Thoracic aorta endothelial cell (primary cell): ENCODE measurements around the gene RRAGD. TPM values are rescaled to one million over a fixed set of nuclear protein-coding genes. Genes with fewer than 3 reads are reported as not detected.

Source experiments
- total RNA-seq: library from RNA; depleted of rRNA; stranded (reverse); fragments of >200 nt; gene quantifications from 2 replicates; pipeline ENCODE4 v1.2.3, GENCODE V29; 2012

RRAGD gene, protein sequence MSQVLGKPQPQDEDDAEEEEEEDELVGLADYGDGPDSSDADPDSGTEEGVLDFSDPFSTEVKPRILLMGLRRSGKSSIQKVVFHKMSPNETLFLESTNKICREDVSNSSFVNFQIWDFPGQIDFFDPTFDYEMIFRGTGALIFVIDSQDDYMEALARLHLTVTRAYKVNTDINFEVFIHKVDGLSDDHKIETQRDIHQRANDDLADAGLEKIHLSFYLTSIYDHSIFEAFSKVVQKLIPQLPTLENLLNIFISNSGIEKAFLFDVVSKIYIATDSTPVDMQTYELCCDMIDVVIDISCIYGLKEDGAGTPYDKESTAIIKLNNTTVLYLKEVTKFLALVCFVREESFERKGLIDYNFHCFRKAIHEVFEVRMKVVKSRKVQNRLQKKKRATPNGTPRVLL
- total RNA-seq, result 0.27 and 1.1 TPM in 2 replicates

DNA sequence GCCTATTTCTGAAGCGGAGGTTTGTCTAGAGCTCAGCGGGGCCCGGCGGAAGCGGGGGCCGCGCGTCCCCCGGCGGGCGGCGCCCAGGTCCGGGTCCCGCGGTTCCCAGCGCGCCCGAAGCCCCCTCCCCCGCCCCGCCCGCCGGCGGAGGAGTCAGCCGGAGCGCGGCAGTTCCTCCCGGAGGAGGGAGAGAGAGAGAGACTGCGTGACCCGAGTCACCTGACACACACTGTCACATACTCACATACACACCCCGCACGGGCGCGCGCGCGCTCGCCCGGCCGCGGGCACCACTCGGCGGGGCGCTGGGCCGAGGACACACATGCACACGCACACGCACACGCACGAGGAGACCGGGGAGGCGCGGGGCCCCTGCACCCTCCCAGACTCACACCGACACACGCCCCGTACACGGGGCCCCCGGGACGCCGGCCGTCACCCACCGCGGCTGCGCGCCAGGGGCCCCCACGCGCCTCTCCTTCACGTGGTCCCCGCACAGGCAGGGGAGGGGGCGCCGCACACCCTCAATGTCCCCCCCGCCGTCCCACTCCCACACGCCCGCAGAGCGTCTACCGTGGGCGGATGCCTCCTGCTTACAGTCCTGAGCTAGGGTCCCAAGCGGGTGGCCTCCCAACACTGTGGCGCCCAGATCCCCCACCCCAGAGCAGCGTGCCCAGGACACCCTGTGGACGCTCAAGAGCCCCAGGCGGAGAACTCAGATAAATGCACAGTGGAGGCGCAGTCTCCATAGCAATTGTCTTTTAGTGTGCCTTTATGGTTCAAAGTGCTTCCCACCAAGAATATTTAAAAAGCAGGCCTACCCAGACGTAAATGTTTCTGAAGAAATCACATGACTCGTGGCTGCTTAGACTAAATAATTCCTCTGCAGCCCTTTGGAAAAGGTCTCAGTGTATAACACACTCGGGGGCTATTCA is at the start of gene RRAGD:
RRAGD (minus strand) TSS at position 203 of the 935 bp plus-strand sequence. CDS start 280 bp downstream, outside the sequence.

DNA sequence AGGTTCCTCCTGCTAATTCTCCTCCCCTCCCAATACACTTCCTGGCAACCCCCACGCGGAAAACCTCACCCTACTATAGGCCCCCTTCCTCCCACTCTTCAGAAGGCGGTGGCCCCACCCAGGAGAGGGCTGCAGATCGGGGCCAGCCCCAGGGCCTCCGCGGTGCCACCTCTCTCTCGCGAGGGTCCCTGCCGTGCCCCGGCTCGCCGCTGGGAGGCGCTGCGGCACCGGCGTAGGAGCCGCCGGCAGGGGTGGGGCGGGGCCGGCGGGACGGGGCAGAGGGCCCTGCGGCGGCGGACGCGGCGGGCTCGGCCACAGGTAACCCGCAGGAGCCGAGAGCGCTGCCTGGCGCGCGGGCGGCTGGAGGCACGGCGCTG is 20.8 kb upstream of the RRAGD start, which contains the start of gene ANKRD6:
ANKRD6 (plus strand) TSS at position 278 of the 377 bp plus-strand sequence. CDS start 133,825 bp downstream, outside the sequence.

DNA sequence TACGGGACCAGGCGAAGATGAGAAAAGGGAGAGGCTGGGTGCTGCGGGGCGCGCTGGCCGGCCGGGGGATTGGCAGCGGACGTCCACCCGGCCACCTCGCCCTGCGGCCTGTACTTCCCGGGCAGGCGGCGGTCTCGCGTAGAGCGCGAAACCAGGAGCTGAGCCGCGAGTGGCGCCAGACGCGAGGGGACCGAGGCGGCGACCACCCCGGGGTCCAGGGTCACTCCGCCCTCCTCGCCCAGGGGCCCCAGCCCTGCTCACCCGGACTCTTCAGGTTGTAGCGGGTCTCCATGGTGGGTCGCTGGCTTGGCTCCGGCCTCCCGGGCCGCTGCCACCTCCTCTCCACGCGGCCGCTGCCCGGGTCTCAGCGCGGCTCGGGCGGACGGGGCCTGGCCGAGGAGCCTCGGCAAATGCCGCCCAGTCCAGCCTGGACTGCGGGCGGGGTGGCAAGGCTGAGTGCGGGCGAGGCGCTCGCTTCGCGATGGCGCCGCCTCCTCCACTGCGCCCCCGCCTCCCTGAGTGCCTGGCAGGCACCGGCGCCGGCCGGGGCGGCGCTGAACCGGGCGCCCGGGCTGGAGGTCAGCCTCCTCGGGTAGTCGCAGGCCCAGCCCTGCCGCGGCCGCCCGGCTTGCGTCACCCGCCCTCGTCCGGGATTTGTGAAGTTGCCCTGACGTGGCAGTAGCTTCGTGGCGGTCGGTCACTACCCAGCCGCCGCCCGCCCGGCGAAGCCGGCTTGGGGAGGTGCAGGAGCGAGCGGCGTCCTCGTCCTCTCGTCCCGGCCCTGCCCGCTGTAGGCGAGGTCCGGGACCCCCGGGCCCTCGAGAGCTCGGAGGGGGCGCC is 59.6 kb downstream of the RRAGD start, which contains the start of gene UBE2J1:
UBE2J1 (minus strand) TSS at position 445 of the 840 bp plus-strand sequence; CDS start at position 292, 153 bp downstream.

DNA sequence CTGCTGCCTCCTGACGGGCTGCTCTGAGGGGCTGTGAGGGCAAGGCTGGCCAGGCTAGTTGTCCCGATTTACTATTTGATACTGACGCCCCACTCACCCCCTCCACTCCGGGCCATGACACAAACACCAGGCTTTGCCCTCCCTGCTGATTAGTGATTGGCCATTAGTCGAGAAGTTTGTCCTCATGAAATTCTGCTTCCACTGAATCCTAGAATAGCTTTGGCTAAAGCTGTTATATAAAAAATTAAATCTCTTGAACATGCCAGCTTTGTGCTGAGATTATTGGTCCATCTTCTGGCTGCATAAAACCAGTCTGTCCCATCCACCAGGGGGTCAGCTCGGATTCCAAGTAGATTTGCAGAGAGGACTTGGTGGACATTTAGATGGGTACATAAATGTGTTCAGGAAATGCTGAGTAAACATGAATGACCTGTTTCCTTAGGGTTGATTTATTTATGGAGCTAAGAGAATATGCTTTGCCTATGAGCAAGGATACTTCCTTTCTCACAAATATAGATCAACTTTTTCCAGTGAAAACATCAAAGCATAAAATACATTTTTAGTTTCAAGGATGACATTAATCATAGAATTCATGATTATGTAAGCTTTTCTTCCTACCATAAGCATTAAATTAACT is 96.7 kb downstream of the RRAGD start, which contains the start of gene GABRR2:
GABRR2 (minus strand) TSS at position 51 of the 637 bp plus-strand sequence. CDS start 134 bp downstream, outside the sequence.

Other genes with a start within 250 kb of the RRAGD start
- gene GABRR1, start 194.9 kb downstream of the RRAGD start, total RNA-seq, result not detected in 2 replicates
- 0.27 and 0.86 TPM in 2 replicates for gene GABRR2, start 97.0 kb downstream of the RRAGD start, total RNA-seq
- gene UBE2J1, start 59.6 kb downstream of the RRAGD start, total RNA-seq, result 97.1 and 114 TPM in 2 replicates
- gene ANKRD6, start 20.9 kb upstream of the RRAGD start, total RNA-seq, result 4.8 and 9.1 TPM in 2 replicates
- 18.8 and 28.1 TPM in 2 replicates for gene LYRM2, start 226.5 kb upstream of the RRAGD start, total RNA-seq